ENCODE measurements around the gene SOSTDC1. TPM values are rescaled to one million over a fixed set of nuclear protein-coding genes. Genes with fewer than 3 reads are reported as not detected.
A peak's percentile ranks its signal among the peaks of the same experiment; 100 is the strongest.
"Not testable (repeated sequence)": the region's sequence is repeated elsewhere in the genome, so short reads cannot be mapped to it uniquely, and the experiment has no call there.

Gene SOSTDC1
- total RNA-seq, 2 experiments from 2014 or later = not detected

- Mint-ChIP-seq H3K4me3 (no peak overlapping the region), H3K9me3 (no peaks in the 10 kb centered on the region), H3K36me3 (ENCODE audit: low read depth) (no peaks in the 10 kb centered on the region), H3K27ac (no peak overlapping the region), H3K4me1 (ENCODE audit: low read depth) (no peaks in the 10 kb centered on the region), H3K27me3 (ENCODE audit: low read depth) (no peaks in the 10 kb centered on the region)
- no peak for DNase-seq
- intact Hi-C loops (cut with micrococcal nuclease) = no loop called here
- CTCF ChIA-PET = interaction anchor here (0.7 kb wide), 1 partner anchor 49 kb away, joined by 4 read pairs; no protein-coding TSS in a partner anchor
Measured at GRCh38 chr7:16455591-16455990, 9.9 kb downstream of the SOSTDC1 start.

GRCh38 chr7:16450366-16450765, 15.2 kb downstream of the SOSTDC1 start:
- Mint-ChIP-seq H3K27ac (no peak overlapping the region), H3K27me3 (ENCODE audit: low read depth) (no peaks in the 10 kb centered on the region), H3K36me3 (ENCODE audit: low read depth) (no peaks in the 10 kb centered on the region), H3K4me3 (no peak overlapping the region), H3K9me3 (no peaks in the 10 kb centered on the region), H3K4me1 (ENCODE audit: low read depth) (no peaks in the 10 kb centered on the region)
- no peak for DNase-seq
- intact Hi-C loops (cut with micrococcal nuclease) = no loop called here
- CTCF ChIA-PET = no interaction called here

- no peaks in the 10 kb centered on the region for H3K27me3 Mint-ChIP-seq (ENCODE audit: low read depth)
- DNase-seq = no peak
- H3K4me1 Mint-ChIP-seq (ENCODE audit: low read depth) = no peaks in the 10 kb centered on the region
- H3K36me3 Mint-ChIP-seq (ENCODE audit: low read depth) = no peaks in the 10 kb centered on the region
- intact Hi-C loops (cut with micrococcal nuclease) = no loop called here
- H3K4me3 Mint-ChIP-seq = no peak overlapping the region
- no peak overlapping the region for H3K27ac Mint-ChIP-seq
- no peaks in the 10 kb centered on the region for H3K9me3 Mint-ChIP-seq
- CTCF ChIA-PET = no interaction called here
Measured at GRCh38 chr7:16447876-16448275, 17.7 kb downstream of the SOSTDC1 start.

GRCh38 chr7:16446508-16446907, 19.0 kb downstream of the SOSTDC1 start:
- Mint-ChIP-seq H3K27me3 (ENCODE audit: low read depth) (no peaks in the 10 kb centered on the region), H3K9me3 (no peaks in the 10 kb centered on the region), H3K4me1 (ENCODE audit: low read depth) (no peaks in the 10 kb centered on the region), H3K27ac (no peak overlapping the region), H3K4me3 (no peak overlapping the region), H3K36me3 (ENCODE audit: low read depth) (no peaks in the 10 kb centered on the region)
- DNase-seq = no peak
- intact Hi-C loops (cut with micrococcal nuclease) = no loop called here
- CTCF ChIA-PET = no interaction called here

GRCh38 chr7:16443871-16444270, 21.7 kb downstream of the SOSTDC1 start:
- H3K27ac Mint-ChIP-seq; H3K4me1 Mint-ChIP-seq (ENCODE audit: low read depth); intact Hi-C loops (cut with micrococcal nuclease); DNase-seq; H3K27me3 Mint-ChIP-seq (ENCODE audit: low read depth); H3K36me3 Mint-ChIP-seq (ENCODE audit: low read depth); H3K4me3 Mint-ChIP-seq; H3K9me3 Mint-ChIP-seq: not testable (repeated sequence)
- CTCF ChIA-PET = interaction anchor here (0.6 kb wide), 1 partner anchor 13 kb away, joined by 3 read pairs; no protein-coding TSS in a partner anchor

GRCh38 chr7:16438988-16439387, 26.6 kb downstream of the SOSTDC1 start:
- CTCF ChIA-PET = no interaction called here
- Mint-ChIP-seq H3K4me3 (no peak overlapping the region), H3K36me3 (ENCODE audit: low read depth) (no peaks in the 10 kb centered on the region), H3K4me1 (ENCODE audit: low read depth) (no peaks in the 10 kb centered on the region), H3K27me3 (ENCODE audit: low read depth) (no peaks in the 10 kb centered on the region), H3K27ac (no peak overlapping the region), H3K9me3 (no peaks in the 10 kb centered on the region)
- intact Hi-C loops (cut with micrococcal nuclease) = no loop called here
- no peak for DNase-seq

GRCh38 chr7:16436306-16436705, 29.2 kb downstream of the SOSTDC1 start:
- DNase-seq = no peak
- H3K9me3 Mint-ChIP-seq = no peaks in the 10 kb centered on the region
- H3K4me1 Mint-ChIP-seq (ENCODE audit: low read depth) = no peaks in the 10 kb centered on the region
- no peaks in the 10 kb centered on the region for H3K36me3 Mint-ChIP-seq (ENCODE audit: low read depth)
- CTCF ChIA-PET = interaction anchor here (1.1 to 6.0 kb wide), 2 partner anchors 13 to 128 kb away, joined by 4 to 87 read pairs; no protein-coding TSS in a partner anchor
- intact Hi-C loops (cut with micrococcal nuclease) = no loop called here
- no peak overlapping the region for H3K4me3 Mint-ChIP-seq
- no peaks in the 10 kb centered on the region for H3K27me3 Mint-ChIP-seq (ENCODE audit: low read depth)
- H3K27ac Mint-ChIP-seq = no peak overlapping the region

- no peaks in the 10 kb centered on the region for H3K27me3 Mint-ChIP-seq (ENCODE audit: low read depth)
- intact Hi-C loops (cut with micrococcal nuclease) = no loop called here
- CTCF ChIA-PET = interaction anchor here (0.6 to 6.0 kb wide), 7 partner anchors 9 to 487 kb away, joined by 3 to 87 read pairs (median 3); partner anchors contain the start of gene CRPPA
- no peaks in the 10 kb centered on the region for H3K4me1 Mint-ChIP-seq (ENCODE audit: low read depth)
- no peak overlapping the region for H3K27ac Mint-ChIP-seq
- H3K4me3 Mint-ChIP-seq = no peak overlapping the region
- no peak for DNase-seq
- H3K9me3 Mint-ChIP-seq = no peaks in the 10 kb centered on the region
- no peaks in the 10 kb centered on the region for H3K36me3 Mint-ChIP-seq (ENCODE audit: low read depth)
Measured at GRCh38 chr7:16433568-16434122, 31.9 kb downstream of the SOSTDC1 start.

GRCh38 chr7:16432425-16432731, 33.2 kb downstream of the SOSTDC1 start:
- no peak for DNase-seq
- H3K27ac Mint-ChIP-seq = no peak overlapping the region
- no peaks in the 10 kb centered on the region for H3K36me3 Mint-ChIP-seq (ENCODE audit: low read depth)
- intact Hi-C loops (cut with micrococcal nuclease) = loop anchor here (1.0 kb wide), 2 partner anchors 133 to 486 kb away; no protein-coding TSS in a partner anchor
- CTCF ChIA-PET = interaction anchor here (0.8 to 6.0 kb wide), 5 partner anchors 10 to 132 kb away, joined by 3 to 87 read pairs (median 3); partner anchors contain the start of gene CRPPA
- H3K9me3 Mint-ChIP-seq = no peaks in the 10 kb centered on the region
- H3K27me3 Mint-ChIP-seq (ENCODE audit: low read depth) = no peaks in the 10 kb centered on the region
- H3K4me1 Mint-ChIP-seq (ENCODE audit: low read depth) = no peaks in the 10 kb centered on the region
- H3K4me3 Mint-ChIP-seq = no peak overlapping the region

GRCh38 chr7:16431646-16432424, 33.7 kb downstream of the SOSTDC1 start:
- no peak overlapping the region for H3K4me3 Mint-ChIP-seq
- H3K4me1 Mint-ChIP-seq (ENCODE audit: low read depth) = no peaks in the 10 kb centered on the region
- DNase-seq = peak; percentile 54
- H3K27me3 Mint-ChIP-seq (ENCODE audit: low read depth) = no peaks in the 10 kb centered on the region
- H3K27ac Mint-ChIP-seq = no peak overlapping the region
- CTCF ChIA-PET = interaction anchor here (0.8 to 6.0 kb wide), 5 partner anchors 10 to 133 kb away, joined by 3 to 87 read pairs (median 3); partner anchors contain the start of gene CRPPA
- H3K36me3 Mint-ChIP-seq (ENCODE audit: low read depth) = no peaks in the 10 kb centered on the region
- H3K9me3 Mint-ChIP-seq = no peaks in the 10 kb centered on the region
- intact Hi-C loops (cut with micrococcal nuclease) = loop anchor here (1.0 kb wide), 2 partner anchors 133 to 486 kb away; no protein-coding TSS in a partner anchor

GRCh38 chr7:16430133-16430532, 35.4 kb downstream of the SOSTDC1 start:
- no peak overlapping the region for H3K27ac Mint-ChIP-seq
- DNase-seq = no peak
- H3K4me1 Mint-ChIP-seq (ENCODE audit: low read depth) = no peaks in the 10 kb centered on the region
- H3K27me3 Mint-ChIP-seq (ENCODE audit: low read depth) = no peaks in the 10 kb centered on the region
- no peak overlapping the region for H3K4me3 Mint-ChIP-seq
- intact Hi-C loops (cut with micrococcal nuclease) = no loop called here
- CTCF ChIA-PET = no interaction called here
- H3K36me3 Mint-ChIP-seq (ENCODE audit: low read depth) = no peaks in the 10 kb centered on the region
- H3K9me3 Mint-ChIP-seq = no peaks in the 10 kb centered on the region

- Mint-ChIP-seq H3K36me3 (ENCODE audit: low read depth) (no peaks in the 10 kb centered on the region), H3K4me3 (no peak overlapping the region), H3K9me3 (no peaks in the 10 kb centered on the region), H3K27ac (no peak overlapping the region), H3K4me1 (ENCODE audit: low read depth) (no peaks in the 10 kb centered on the region), H3K27me3 (ENCODE audit: low read depth) (no peaks in the 10 kb centered on the region)
- no peak for DNase-seq
- CTCF ChIA-PET = no interaction called here
- intact Hi-C loops (cut with micrococcal nuclease) = no loop called here
Measured at GRCh38 chr7:16428672-16429071, 36.9 kb downstream of the SOSTDC1 start.

GRCh38 chr7:16428182-16428581, 37.4 kb downstream of the SOSTDC1 start:
- no peak for DNase-seq
- H3K27ac Mint-ChIP-seq = no peak overlapping the region
- H3K27me3 Mint-ChIP-seq (ENCODE audit: low read depth) = no peaks in the 10 kb centered on the region
- intact Hi-C loops (cut with micrococcal nuclease) = no loop called here
- no peaks in the 10 kb centered on the region for H3K4me1 Mint-ChIP-seq (ENCODE audit: low read depth)
- no peak overlapping the region for H3K4me3 Mint-ChIP-seq
- H3K9me3 Mint-ChIP-seq = no peaks in the 10 kb centered on the region
- no peaks in the 10 kb centered on the region for H3K36me3 Mint-ChIP-seq (ENCODE audit: low read depth)
- CTCF ChIA-PET = no interaction called here
